CD4-positive, alpha-beta memory T cell (primary cell): ENCODE data around the gene ZNF366. TPM values are rescaled to one million over a fixed set of nuclear protein-coding genes. Genes with fewer than 3 reads are reported as not detected.

Experiments
- polyA plus RNA-seq, 2 donors: library from polyadenylated mRNA; unstranded; fragments of 300-500 nt; fragmentation: Illumina TruSeq; gene quantifications; one replicate each; pipeline ENCODE4 v1.2.3, GENCODE V29; 2021
- total RNA-seq, 2 experiments: library from RNA; stranded (reverse); gene quantifications; one replicate each; pipeline ENCODE4 v1.2.3, GENCODE V29; 2021

The ZNF366 gene
- total and polyA plus RNA-seq, 4 experiments from 2014 or later, result 0.29 to 0.58 TPM; not detected in 2

Other genes with a start within 250 kb of the ZNF366 start
- gene MRPS27, start 187.2 kb downstream of the ZNF366 start, total RNA-seq, result 10 to 100 TPM; 36.6 to 44.6 TPM
- 10 to 100 TPM; 38.9 to 39.1 TPM for gene MRPS27, start 187.2 kb downstream of the ZNF366 start, polyA plus RNA-seq
- 10 to 100 TPM; 11.6 to 12.0 TPM for gene PTCD2, start 187.0 kb downstream of the ZNF366 start, total RNA-seq
- 1 to 10 TPM; 4.1 to 6.3 TPM for gene PTCD2, start 187.0 kb downstream of the ZNF366 start, polyA plus RNA-seq